ENCODE measurements around the gene CDH4.

CDH4 gene

DNA sequence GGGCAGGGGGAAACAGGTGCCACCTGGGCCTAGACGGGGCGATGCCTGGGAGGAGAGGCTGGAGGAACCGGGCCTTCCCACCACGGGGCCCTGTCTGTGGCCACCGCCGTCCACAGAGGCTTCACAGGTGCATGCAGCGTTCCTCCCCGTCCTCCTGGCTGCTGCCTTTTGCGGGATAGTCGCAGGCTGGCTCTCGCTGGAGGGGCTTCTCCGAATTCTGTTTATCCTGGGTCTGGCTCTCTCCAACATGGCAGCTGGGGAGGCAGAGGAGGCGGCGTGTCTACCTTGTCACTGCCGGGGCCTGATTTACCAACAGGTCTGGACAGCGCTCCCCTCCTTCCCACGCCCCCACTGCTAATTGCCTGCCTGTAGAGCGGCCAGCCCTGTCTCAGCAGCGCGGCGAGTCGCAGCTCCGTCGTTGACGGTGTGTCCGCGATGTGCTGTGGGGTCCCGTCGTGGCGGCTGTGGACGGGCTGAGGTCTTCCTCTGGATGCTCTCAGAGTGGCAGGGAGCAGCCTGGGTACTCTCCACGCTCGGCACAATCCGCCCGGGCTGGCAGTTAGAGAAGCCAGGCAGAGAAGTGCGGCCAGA, 550.8 kb downstream of the CDH4 start:
- DNase-seq (ENCODE audit: low read depth in 2 of 2): no peak

DNA sequence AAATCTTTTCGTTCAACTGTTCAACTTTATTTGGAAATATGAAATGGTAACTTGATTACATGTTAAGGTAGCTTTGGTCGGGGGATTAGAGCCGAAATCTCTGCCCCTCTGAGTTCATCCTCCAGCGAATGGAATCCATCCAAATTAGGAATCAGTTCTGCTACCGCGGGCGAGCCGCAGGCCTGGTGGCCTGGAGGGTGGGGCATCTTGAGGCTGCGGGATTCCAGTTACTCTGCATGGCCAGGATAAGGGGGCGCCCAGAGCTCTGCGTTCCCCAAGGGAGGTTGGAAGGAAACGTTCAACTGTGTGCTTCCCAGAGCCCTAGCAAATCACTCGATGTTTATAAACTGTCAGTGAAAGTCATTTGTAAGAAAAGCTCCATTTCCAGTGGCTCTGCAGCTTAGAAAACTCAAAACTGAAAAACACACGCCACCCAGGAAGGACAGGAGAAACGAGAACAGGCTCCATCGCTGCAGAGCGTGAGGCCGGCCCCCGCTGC, 551.4 kb downstream of the CDH4 start:
- DNase-seq (ENCODE audit: low read depth in 2 of 2): no peak

DNA sequence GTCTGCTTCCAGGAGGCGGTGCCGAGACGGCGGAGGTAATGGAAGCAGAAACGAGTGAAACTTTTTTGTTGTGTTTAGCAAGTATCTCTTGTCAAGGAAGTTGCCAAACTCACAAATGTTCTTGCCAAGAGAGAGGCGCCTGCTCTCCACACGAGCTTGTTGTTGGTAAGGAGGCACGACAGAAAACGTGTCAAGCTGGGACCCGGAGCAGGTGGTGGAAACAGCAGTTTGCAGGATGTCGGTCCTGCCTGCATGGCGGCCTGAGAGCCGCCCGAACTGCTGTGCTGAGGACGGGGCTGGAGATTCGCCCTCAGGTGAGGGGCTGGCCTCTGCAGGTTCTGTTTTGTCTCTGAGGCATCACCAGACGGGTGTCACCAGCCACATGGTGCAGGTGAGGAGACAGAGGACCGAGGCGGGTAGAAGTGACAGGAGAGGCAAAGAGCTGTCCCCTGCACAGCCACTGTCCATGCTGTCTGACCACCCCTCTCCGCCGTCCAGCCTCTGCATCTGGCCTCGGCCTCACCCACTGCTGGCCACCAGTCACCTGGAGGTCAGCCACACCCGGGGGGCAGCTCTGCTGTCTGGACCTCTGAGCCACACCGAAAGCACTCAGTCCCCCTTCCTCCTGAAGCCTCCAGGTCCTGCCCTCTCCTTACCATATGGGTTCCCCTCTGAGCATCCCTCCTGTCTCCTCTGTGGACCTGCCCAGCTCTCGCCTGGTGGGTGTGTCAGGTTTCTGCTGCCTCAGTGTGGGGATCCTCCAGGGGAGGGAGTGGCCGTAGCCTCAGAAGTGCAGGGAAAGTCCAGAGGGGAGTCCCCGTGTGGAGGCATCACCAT, 552.1 kb downstream of the CDH4 start:
- DNase-seq (ENCODE audit: low read depth in 2 of 2): no peak

DNA sequence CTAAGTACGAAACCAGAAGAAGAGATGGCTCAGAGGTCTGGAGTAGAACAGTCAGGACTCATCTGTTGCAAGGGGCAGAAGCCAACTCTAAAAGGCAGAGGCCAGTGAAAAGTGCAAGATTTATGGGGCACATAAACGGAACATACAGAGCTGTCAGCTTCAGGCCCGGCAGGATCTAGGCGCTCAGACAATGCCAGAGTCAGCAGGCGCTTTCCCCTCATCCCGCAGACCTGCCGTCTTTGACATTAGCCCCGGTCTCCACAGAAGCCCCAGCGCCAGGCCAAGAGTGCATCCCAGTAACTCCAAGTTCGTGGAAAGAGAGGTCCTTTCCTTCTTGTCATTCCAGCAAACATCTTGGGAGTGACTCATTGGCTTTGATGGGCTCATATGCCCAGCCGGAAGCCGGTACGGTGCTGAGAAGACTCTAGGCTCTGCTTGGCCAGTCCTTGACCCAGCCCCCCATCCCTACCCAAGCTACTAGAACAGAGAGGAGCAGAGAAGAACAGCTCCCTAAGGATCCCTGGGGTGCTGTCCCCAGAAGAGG, 552.8 kb downstream of the CDH4 start:
- DNase-seq (ENCODE audit: low read depth in 2 of 2): no peak

DNA sequence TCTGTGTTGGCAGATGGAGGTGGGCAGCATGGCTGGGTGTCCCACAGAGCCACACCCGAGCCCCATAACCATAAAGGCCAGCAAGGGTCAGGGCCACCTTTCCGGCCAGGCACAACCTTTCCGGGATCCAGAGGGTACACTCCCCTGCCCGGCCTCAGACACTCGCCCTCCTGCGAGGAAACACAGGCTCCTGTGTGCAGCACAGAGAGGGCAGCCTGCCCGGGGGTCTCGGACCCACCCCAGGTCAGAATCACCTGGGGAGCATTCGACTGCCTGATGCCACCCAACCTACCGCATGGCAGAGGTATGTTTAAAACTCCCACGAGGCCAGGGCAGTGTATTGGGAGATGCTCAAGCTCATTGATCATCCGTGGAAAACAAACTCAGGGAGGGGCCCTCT, 553.3 kb downstream of the CDH4 start:
- no peak for DNase-seq (ENCODE audit: low read depth in 2 of 2)

DNA sequence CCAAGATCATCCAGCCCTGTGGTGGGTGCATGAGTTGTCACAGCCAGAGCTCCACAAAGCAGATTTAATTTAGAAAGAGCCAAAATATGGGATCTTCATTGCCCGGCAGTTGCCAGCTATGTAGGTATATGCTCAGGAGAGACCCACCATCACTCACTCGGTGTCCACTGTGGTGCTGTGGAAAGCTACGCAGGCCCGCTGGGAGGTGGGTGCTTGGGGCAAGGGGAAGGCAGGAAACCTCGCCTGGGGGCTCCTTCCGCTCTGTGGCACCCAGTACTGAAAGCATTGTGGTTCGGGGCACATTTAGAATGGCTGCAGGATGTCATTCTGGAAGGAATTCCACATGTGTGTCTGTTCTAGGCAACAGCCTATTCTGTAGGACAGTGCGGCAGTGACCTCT, 553.7 kb downstream of the CDH4 start:
- DNase-seq (ENCODE audit: low read depth in 2 of 2): no peak

DNA sequence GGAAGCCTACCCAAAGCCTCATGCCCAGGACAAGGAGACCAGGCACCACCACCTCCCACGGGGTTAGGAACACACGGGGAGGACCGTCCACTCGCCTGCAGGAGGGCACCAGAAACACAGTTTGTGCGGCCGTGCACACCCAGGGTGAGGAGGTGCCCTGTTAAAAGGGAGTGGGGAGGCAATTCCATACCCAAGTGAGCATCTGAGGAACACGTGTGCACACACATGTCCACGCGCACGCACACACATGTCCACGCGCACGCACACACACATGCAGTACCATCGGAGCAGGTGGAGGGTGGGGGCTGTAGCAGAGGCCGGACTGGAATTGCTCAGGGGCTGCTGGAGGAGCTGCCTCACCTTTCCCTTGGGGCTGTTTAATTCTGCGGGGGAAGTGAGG, 554.3 kb downstream of the CDH4 start:
- no peak for DNase-seq (ENCODE audit: low read depth in 2 of 2)

DNA sequence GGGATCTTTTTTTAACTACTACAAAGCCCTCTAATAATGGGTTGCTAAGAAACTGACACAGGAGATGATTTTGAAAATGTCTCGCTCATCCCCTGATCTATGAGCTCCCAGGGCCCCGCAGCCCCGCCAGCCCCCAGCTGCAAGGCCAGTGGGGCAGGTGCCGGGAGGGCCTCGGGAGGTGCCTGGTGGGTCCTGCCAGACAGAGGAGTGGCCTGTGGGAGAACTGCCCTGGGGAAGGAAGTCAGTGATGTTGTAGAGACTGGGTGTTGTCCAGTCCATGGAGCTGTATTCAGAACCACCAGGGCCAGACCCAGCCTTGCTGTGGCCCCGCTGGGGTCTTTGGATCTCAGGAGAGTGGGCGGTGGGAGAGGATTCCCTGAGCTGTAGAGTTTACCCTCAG, 554.9 kb downstream of the CDH4 start:
- no peak for DNase-seq (ENCODE audit: low read depth in 2 of 2)

DNA sequence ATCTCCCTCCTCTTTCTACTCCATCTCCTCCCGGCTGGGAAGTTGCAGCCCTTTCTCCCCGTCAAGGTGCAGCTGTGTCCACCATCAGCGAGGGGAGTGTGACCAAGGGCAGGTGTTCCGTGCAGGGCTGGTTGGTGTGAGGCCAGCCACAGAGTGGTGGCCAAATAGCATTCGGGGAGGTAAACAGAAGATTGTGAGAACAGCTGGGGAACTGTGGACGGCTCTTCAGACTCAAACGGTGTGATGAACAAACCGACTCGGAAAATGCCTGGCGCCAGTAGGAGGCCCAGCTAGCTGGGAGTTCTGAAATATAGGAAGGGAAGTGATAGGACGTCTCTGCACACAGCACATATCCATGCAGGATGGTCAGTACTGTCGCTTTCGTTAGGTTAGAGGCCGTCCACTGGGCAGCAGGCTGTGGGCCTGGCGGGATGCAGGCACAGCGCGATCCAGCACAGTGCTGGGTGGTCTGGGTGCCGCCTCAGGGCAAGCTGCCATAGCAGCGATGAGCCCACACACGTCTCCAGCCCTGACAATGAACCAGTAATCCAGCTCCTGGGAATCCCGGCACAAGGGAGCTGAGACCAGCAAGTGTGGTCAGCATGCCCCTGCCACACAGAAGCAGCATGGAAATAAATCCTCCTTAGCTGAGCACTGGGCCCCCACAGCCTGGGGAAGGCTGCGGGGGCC, 555.6 kb downstream of the CDH4 start:
- no peak for DNase-seq (ENCODE audit: low read depth in 2 of 2)

DNA sequence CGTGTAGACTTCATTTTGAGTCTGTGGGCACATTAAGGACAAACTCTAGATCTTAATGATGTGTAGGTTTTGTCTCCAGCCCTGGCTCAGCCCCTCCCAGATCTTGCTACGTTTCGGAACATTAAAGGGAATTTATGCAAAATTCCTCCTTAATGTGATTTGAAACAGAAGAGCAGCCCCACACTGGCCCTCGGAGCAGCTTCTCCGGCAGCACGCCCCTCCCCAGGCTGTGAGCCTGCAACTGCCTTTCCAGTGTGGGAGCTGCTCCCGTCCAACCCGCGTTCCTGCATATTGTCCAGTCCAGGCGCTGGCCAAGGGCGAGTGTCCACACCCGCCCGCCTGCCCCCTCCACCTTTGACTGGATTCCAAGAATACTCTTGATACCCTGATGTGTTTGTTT, 556.4 kb downstream of the CDH4 start:
- DNase-seq (ENCODE audit: low read depth in 2 of 2): no peak

DNA sequence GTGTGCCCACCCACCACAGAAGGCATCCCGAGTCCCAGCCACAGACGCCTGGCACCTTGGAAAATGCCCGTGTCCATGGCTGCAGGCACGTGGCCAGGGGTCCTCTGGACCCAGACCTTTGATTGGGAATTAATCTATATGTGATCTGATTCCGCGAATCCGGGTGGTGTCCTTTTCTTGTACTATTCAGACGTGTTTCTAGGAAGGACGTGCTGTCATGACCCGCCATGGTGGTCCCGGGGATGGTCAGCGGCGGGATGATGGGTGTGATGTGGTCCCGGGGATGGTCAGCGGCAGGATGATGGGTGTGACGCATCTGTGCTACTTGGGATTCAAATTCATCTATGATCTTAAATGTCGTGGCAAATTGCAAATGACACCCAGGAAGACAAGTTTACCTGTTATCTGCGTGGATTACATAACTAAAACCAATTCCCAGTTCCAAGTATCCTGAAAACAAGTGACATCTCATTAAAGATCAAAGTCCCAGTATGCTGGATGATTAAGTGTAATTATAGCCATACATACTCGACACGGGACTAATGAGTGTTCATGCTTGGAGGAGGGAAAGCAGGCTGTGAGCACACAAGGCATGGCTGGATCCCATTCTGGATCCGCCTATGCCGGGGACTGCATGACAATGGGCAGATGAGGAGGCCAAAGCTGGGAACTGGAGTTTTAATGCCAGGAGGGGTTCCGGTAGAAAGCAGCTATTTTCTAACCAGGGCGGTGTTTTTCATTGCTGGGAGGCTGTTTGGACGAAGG, 557.1 kb downstream of the CDH4 start:
- DNase-seq (ENCODE audit: low read depth in 2 of 2): no peak

DNA sequence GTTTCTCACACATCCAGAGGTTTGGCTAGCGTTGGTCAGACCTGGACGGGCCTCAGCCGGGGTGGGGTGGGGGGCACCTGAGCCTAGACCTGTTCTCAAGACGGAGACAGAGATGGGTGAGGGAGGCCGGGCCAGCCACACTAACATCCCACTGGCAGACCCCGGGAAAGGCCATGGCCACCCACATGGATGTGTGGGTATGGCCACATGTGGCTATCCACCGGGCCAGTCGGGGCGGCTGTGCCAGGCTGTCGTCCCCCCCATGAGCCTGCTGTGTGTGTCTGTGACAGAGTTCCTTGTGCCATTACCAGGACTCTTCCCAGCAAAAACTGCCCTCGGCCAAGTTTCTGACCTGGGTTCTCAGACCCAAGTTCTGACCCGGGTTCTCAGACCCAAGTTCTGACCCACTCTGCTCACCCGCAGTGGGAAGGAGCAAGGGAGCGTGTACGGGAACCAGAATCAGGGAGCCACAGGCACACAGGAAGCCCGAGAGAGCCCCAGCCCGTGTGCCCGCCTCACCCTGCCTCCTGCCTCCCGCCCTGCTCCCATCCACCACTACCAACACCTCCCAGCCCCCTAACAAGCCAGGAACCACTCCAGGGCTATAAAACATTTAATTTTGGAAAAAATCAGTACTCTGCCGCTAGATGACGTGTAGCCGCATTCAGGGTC, 558.1 kb downstream of the CDH4 start:
- DNase-seq (ENCODE audit: low read depth in 2 of 2): no peak

DNA sequence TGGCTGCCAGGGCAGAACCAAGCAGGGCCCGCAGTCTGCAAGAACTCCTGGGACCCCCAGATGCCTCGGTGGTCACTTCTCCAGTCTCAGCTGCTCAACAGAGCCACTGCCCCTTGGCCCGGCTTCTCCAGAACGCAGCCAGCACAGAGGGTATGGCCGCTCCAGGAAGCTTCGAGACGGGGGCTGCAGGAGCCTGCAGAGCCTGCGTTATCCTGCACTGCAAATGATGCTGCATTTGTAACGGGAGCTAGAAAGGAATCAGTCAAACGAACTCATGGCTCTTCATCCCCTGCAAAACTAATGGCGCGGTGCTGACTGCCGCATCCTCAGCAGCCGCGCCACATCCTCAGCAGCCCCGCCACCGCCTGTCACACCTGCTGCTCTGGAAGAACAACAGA, 558.7 kb downstream of the CDH4 start:
- DNase-seq (ENCODE audit: low read depth in 2 of 2): no peak

DNA sequence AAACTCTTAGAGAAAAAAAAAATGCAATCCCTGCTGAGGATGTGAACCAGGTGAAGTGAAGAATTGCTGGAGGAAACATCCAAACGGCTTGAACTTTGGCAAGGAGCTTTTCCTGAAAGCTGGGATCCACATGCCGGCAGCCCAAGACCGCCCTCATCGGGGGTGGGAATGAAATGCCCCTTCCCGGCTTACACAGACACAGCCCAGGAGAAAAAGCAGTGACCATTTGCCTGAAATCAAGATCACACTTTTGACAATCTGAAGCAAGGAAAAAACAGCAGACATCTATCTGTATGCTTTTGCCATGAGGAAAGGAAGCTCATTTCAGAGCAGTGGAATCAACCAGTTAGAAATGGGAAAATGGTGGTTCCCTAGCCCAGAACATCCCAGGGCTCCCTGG, 559.1 kb downstream of the CDH4 start:
- DNase-seq (ENCODE audit: low read depth in 2 of 2): no peak

DNA sequence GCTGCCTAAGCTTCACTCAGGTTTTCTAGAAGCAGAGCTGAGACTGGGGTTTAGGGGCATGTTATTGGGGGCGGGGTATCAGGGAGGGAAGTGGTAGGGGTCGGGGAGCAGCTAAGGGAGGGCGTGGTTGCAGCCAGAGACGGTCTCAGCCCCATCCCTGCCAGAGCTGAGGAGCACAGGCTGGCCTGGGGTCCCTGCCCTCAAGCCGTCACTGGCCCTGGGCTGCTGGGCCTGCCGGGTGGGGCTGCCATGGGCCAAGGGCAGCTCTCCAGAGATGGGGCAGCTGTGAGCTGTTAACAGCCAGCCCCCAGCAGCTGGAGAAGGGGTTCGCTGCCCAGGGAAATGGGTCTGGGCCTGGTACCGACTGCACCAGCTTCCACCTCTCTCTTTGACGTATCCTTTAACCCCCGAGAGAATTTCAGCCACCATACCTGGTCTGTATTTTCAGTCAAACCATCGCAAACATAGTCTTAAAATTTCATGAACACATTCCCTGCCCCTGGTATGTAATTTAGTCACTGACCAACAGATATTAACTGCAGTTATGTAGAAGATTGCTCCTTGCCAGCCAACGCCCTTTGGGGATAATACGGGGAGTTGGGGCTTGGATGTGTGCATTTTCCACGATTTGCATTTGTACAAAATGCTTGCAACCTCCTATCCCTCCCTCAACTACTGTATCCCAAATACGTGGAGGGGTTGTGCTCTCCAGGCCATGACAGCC, 560.2 kb downstream of the CDH4 start:
- DNase-seq (ENCODE audit: low read depth in 2 of 2): no peak

DNA sequence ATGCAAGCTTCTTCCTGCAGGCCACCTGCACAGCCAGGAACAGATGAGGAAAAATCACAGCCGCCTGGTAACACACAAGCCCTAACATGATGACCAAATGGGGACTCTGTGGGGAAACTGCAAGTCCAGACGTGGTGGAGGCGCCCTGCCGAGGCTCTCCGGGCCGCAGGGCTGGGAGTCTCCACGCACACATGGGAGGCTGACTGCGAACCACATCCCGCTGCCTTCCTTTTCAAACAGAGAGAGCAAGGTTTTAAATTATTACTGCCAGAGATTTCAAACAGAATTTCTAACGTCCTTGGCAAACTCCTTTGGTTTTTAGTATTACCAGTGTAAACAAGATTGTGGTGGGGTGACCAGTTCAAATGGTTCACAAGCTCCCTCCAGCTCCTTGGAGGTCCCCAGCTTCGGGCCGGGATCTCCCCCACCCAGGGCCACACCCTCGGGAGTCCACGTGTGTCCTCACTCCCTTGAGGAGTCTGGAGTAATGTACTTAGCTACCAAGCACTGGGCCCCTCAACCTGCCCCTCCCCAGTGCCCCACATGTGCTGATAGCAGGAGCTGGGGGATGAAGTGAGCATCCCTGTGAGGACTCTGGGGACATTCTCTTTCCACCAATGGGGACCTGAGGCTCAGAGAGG, 560.9 kb downstream of the CDH4 start:
- DNase-seq (ENCODE audit: low read depth in 2 of 2): no peak

DNA sequence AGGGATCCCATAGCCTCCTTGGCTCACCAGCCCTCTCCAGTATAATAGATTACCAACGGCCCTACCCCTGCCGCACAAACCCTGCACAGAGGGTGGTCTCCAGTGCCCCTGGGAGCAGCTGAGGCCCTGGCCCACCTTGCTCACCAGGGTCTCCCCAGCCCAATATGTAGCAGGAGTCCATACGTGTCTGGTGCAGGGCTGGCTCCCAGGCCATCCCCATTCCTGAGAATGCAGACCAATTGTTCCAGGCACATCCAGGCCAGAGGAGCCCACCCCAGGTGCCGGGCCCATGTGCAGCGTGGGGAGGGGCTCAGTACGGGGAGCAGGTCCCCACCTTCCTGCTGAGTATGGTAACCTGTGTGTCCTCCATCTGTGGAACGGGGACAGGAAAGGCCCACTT, 561.7 kb downstream of the CDH4 start:
- no peak for DNase-seq (ENCODE audit: low read depth in 2 of 2)

DNA sequence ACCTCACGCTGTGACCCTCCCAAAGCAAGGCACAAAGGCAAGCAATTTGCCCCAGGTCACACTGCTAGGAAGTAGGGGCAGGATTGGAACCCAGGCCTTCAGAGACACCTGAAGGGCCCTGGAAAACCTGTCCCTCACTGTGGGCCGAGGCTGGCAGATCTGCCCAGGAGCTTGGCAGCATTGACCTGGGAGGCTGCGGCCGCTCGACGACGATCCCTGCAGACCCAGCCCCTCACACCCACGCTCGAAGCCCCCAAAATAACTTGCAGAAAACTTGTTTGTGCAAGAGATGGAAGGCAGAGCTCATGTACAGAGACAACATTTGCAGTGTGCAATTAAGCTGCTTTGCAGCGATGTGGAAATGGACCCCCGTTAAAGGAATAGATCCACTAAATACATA, 562.2 kb downstream of the CDH4 start:
- no peak for DNase-seq (ENCODE audit: low read depth in 2 of 2)

DNA sequence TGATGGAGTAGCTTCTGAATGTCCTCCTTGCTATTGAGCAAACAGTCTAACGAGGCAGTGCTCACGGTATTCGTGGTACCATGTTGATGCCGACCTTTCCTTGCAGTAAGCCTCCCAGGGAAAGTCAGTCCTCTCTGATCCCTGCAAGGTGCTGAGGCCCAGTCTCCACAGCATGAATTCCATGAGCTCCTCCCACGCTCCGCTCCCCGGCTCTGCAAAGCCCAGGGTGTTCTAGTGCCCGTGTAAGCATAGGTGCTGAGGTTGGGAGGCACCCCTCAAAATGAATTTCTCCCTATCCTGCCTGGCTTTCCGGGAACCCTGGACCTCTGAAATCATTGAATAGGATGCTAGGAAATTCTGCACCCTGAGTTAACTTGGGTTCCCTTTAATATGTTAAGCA, 562.7 kb downstream of the CDH4 start:
- no peak for DNase-seq (ENCODE audit: low read depth in 2 of 2)

DNA sequence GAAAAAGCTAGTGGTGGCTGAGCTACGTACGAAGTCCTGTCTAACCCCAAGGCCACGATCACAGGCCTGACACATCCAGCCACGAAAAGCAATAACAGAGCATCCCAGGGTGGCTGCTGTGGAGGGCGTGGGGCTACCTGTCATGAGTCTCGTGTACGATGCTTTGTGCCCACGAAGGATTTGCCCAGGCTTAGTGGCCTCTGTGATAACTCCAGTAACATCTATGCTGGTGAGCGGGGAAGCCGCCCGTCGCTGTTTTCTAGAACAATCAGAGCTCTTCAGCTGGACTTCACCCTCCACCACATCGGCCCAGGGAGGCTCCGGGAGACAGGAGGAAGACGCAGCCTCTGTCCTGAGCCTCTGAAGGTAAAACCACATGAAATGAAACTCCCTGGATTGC, 563.1 kb downstream of the CDH4 start:
- no peak for DNase-seq (ENCODE audit: low read depth in 2 of 2)
